Retina (tissue), 1 donor: Measurements from ENCODE around the gene ZDBF2.
A peak's percentile ranks its signal among the peaks of the same experiment; 100 is the strongest.
"Not testable (repeated sequence)": the region's sequence is repeated elsewhere in the genome, so short reads cannot be mapped to it uniquely, and the experiment has no call there.

Source experiments
- DNase-seq: peaks from one replicate; pipeline ENCODE4 v3.0.0-alpha.2; 2016

ZDBF2 gene

GRCh38 chr2:206274434-206275311 is at the start of gene ZDBF2:
Gene ZDBF2 (plus strand): TSS chr2:206274663. CDS start chr2:206281850, 7,187 bp downstream.
- peak; percentile 87 for DNase-seq

DNA sequence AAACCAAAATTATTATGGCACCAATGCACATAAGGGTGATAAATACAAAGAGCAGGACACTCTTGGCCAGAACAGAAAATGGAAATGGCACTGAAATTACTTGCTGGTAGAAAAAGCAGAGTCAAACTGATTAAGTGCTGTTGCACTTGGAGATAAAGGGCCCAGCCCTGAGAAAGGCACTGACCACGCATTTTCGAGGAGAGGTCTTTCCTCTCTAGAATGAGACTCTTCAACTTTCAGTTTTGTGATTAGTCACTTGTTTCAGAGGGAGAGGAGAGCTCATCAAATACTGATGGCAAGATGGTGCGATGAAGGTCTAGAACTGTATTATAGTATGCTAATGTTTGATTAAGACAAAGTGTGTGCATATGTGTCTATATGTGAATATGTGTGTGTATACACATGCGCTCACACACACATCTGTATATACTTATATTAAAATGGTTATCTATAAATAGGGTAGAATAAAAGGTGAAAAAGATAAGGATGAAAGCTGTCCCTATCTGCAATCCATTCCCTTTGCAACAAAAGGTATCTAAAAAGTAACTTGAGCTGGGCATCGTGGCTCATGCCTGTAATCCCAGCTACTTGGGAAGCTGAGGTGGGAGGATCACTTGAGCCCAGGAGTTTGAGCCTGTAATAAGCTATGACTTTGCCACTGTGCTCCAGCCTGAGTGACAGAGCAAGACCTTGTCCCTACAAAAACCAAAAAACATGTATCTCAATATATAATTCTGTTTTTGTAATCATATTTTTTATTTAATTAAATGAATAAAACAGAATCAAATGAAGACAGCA is 48.8 kb upstream of the ZDBF2 start:
- DNase-seq, result no peak

DNA sequence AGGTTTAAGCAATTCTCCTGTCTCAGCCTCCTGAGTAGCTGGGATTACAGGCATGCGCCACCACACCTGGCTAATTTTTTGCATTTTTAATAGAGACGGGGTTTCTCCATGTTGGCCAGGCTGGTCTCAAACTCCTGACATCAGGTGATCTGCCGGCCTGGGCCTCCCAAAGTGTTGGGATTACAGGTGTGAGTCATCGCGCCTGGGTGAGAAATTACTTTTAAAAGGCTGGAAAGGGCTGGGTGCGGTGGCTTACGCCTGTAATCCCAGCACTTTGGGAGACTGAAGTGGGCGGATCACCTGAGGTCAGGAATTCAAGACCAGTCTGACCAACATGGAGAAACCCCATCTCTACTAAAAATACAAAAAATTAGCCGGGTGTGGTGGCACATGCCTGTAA is 45.8 kb upstream of the ZDBF2 start:
- DNase-seq, result not testable (repeated sequence)

DNA sequence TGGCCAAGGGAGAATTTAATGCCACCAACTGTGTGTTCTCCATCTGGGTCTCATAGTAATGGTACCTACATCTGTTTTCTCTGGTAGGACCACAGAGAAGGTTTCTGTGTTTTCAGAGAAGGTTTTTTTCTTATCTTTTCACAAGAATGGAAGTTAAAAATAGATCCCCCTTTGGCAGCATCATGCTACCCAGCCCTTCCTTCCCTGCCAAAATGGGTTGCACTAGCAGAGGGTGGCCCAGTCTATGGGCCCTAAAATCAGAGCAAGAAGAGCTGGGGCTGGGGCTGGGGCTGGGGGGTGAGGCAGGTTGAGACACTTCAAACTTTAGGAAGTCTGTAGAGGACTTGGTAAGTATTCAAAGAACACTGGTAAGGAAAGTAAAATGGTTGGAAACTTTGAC is 44.8 kb upstream of the ZDBF2 start:
- no peak for DNase-seq

- peak; percentile 58 for DNase-seq
Measured at GRCh38 chr2:206230060-206230762, 44.3 kb upstream of the ZDBF2 start.

- no peak for DNase-seq
Measured at GRCh38 chr2:206231669-206232286, 42.7 kb upstream of the ZDBF2 start.

- DNase-seq, result no peak
Measured at GRCh38 chr2:206232287-206233035, 42.0 kb upstream of the ZDBF2 start.

DNA sequence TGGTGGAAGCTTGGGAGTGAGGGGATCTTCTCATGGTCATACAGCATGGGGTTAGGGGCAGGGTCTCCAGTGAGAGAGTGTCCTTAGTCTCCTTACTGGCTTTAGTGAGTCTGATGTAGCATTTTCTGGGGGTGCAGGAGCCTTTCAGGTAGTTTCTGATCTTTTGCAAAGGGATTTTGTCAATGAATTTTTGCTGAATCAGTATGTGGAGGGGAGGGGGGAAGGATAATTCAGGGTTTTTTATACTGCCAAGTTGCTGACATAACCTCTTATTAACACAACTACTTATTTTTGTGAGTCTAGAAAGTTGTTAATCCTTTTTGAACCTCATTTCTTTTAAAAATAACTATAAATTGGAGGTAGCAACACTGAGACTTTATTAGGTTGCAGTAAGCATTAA is 35.3 kb upstream of the ZDBF2 start:
- no peak for DNase-seq

DNA sequence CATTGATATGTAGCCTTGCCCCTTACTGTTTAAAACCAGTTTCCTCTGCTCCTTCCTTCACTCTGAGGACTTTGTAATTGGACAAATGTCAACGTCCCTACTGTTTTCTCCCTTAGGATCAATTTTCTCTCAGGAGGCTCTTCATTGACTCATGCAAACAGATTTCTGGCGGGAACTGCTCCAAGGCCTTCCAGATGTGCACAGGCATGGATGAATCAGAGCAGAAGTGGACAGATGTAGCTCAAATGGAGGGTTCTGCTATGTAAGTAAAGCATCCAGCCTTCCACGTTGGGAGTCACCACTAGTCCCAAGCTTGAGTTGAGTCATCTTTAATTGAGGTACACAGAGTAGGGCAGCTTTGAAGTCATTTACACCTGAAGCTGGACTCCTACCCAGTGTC is 34.1 kb upstream of the ZDBF2 start:
- DNase-seq, result no peak

- DNase-seq, result no peak
Measured at GRCh38 chr2:206241736-206242135, 32.7 kb upstream of the ZDBF2 start.

DNA sequence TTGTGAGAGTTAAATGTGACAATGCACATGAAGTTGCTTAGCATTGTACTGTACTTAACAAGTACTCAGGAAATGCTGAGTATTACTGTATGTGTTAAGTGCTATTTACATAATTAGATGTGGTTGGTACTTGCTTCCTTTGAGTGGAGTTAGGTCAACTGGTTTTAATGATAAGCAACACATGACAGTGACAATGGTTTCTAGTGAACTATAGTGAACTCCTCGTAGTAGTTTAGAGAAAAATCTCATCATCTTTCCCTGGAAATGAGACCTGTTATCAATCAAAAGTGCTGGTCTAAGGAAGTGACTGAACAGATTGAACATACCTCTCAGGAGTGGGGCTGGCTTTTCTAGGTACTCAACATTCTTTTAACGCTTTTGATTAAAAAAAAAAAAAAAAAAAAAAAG is 29.2 kb upstream of the ZDBF2 start:
- DNase-seq, result no peak

DNA sequence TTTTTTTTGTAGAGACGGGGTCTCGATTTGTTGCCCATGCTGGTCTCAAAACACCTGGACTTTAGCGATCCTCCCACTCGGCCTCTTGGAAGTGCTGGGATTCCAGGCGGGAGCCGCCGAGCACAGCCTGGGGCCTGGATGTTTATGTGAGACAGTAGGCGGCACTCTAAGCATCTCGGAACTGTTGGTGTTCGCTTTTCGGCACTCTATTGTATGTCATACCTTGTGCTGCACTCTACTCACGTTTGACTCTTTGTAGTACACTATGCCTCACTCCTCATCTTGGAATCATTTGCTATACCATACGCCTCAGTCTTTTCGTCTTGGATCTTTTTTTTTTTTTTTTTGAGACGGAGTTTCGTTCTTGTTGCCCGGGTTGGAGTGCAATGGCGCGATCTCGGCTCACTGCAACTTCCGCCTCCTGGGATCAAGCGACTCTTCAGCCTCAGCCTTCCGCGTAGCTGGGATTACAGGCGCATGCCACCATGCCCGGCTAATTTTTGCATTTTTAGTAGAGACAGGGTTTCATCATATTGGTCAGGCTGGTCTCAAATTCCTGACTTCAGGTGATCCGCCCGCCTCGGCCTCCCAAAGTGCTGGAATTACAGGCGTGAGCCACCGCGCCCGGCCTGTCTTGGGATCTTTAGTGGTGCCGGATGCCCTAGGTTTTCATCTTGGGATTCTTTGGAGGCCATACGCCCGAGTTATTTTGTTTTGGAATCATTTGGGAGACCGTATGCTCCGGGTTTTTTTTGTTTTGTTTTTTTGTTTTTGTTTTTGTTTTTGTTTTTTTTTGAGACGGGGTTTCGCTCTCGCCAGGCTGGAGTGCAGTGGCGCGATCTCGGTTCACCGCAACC is 24.2 kb upstream of the ZDBF2 start:
- peak; percentile 59 for DNase-seq

DNA sequence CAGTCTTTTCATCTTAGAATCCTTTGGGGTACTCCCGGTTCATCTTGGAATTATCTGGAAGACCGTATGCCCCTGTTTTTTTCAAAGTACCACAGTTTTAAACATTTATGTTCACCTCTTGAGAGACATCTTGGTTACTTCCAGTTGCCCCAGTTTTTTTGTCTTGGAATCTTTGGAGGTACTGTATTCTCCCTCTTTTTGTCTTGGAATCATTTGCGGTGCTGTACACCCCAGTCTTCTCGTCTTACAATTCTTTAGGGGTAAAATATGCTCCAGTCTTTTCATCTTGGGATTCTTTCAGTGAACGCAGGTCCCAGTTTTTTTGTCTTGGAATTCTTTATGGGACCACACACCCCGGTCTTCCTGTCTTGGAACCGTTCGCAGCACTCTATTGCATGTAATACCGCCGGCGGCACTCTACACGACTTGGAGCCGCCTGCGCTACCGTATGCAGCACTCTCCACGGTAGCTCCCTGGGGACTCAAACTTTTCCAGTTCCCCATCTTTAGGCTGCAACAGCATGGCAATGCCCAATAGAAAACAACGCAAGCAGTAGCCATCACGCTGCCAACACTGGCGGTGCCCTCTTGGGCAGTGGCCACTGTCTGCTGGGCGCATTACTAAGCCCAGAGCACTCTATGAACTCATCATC is 21.2 kb upstream of the ZDBF2 start:
- peak; percentile 52 for DNase-seq

GRCh38 chr2:206253777-206254166 is 20.7 kb upstream of the ZDBF2 start:
- no peak for DNase-seq

DNA sequence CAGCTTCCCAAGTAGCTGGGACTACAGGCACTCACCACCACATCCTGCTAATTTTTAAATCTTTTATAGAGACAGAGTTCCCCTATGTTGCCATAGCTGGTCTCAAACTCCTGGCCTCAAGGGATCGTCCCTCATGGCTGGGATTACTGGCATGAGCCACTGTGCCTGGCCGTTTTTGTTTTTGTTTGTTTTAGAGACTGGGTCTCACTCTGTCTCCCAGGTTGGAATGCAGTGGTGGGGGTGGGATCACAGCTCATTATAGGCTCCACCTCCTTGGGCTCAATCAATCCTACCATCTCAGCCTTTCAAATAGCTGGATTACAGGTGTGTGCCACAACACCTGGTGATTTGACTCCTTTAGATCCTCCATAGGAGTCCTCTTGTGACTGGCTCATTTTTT is 19.5 kb upstream of the ZDBF2 start:
- no peak for DNase-seq

GRCh38 chr2:206256706-206257205 is 17.7 kb upstream of the ZDBF2 start:
- no peak for DNase-seq

DNA sequence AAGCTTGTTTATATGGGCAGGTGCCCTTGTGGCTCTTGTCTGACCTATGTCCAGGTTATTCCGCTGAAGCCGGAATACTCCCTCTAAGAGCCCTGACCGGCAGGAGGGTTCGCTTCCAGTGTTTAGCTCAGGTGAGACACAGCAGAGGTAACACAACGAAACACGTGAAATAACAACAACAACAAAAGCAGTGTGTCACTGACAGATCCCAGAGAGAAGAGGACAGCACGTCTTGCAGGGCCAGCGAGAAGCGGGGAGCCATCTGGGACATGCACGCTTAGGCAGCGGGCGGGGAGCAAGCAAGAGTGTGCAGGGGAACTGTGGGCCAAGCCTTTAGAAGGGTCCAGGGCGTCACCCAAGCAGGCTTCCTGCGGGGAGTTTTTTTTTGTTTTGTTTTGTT is 17.1 kb upstream of the ZDBF2 start:
- DNase-seq, result no peak

DNA sequence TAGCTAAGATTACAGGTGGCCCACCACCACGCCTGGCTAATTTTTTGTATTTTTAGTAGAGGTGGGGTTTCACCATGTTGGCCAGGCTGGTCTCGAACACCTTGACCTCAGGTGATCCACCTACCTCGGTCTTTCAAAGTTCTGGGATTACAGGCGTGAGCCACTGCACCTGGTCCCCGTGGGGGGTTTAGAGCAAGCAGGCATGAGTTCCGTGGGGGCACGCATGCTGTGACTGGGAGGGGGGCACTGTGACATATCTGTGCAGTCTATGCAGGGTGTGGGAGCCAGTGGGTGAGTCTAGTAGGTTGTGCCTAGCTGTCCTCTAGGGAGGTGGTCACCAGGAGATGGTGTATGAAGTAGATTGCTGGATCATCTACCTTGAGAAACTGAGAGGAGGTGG is 16.6 kb upstream of the ZDBF2 start:
- DNase-seq, result no peak

- DNase-seq, result not testable (repeated sequence)
Measured at GRCh38 chr2:206258615-206259014, 15.8 kb upstream of the ZDBF2 start.
